ENCODE measurements around the gene BCL3. TPM values are rescaled to one million over a fixed set of nuclear protein-coding genes. Genes with fewer than 3 reads are reported as not detected.
"Not testable (repeated sequence)": the region's sequence is repeated elsewhere in the genome, so short reads cannot be mapped to it uniquely, and the experiment has no call there.

Gene BCL3
- total RNA-seq, 1 donor from 2014 or later, result 14.6 TPM

DNA sequence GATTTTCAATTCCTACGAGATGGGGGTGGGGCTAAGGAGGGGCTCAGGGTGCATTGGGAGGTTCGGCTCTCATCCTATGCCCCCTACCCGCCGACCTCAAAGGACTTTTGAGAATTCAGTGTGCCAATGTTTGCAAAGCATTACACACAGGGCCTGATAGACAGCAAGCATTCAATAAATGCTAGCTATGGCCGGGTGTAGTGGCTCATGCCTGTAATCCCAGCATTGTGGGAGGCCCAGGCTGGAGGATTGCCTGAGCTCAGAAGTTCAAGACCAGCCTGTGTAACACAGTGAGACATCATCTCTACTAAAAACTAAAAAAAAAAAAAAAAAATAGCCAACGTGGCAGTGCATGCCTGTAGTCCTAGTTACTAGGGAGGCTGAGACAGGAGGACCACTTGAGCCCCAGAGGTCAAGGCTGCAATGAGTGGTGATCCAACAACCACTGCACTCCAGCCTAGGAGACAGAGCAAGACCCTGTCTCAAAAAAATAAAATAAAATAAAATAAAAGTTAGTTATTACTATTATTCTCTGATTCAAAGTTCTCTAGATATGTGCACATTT is 27.2 kb downstream of the BCL3 start:
- ATAC-seq (ENCODE audit: poor library complexity), result no peak
- intact Hi-C loops (cut with DNase I), result no loop called here
- no peak for DNase-seq

DNA sequence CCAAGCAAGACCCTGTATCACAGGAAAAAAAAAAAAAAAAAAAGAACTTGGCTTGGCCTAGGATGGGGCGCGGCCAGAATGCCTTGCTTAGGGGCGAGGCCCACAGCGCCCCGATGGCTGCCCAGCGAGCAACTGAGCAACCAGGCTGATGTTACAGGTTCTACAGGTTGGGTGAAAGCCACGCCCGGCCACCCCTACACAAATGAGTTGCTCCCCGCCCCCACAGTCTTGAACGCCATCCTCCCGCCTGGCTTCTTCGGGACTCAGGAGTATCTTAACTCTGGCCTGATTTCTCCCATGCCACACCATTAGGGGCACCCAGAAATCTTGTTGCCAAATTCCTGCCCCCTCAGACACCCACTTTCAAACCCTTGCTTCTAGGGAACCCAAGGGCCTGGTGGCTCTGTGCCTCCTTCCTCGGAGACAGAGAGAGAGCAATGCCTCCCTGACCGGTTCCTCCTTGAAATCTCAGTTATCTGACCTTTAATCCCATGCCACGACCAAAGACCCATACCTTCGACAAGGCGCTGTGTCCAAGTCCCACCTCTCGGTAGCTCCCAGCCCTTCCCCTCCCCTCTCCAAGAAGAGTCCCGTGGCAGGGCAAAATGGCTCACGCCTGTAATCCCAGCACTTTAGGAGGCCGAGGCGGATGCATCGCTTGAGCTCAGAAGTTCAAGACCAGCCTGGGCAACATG is 28.0 kb downstream of the BCL3 start:
- intact Hi-C loops (cut with DNase I), result no loop called here
- ATAC-seq (ENCODE audit: poor library complexity) (no peak), DNase-seq (no peak)

DNA sequence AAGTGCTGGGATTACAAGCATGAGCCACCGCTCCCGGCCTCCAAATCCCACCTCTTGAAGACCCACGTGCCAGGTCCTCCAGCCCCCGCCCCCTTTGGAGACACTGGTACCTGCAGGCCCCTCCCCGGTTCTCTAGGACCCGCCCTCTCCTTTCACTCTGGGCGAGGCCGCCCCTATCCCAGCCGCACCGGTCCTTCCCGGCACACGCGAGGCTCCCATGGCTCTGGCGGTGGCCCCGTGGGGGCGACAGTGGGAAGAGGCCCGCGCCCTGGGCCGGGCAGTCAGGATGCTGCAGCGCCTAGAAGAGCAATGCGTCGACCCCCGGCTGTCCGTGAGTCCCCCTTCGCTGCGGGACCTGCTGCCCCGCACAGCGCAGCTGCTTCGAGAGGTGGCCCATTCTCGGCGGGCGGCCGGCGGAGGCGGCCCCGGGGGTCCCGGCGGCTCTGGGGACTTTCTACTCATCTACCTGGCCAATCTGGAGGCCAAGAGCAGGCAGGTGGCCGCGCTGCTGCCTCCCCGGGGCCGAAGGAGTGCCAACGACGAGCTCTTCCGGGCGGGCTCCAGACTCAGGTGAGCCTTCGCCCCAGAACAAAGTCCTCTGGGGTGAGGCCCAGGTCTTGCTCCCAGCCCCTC is 29.3 kb downstream of the BCL3 start, which contains the start of gene CBLC:
Gene CBLC, plus strand, starts transcription at position 176 of the 633 bp plus-strand sequence. Its CDS starts 42 bp downstream, at position 218.
- ATAC-seq (ENCODE audit: poor library complexity) (peak; percentile 51), DNase-seq (no peak)
- intact Hi-C loops (cut with DNase I), result no loop called here

DNA sequence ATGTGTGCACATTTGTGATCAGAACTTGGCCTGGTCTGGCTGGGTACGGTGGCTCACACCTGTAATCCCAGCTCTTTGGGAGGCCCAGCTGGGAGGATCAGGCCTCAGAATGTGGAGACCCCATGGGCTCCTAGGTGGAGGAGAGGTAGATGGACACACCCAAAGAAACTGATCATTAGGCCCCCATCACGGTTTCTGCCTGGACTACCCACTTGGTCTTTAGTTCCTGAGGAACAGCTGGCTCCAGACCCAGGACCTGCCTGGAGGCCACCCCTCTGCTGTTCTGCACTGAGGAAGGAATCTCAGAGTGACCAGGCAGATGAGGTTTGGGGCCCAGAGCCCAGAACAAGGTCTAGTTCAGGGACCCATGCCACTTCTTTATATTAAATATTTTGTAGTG is 30.6 kb downstream of the BCL3 start:
- intact Hi-C loops (cut with DNase I), result no loop called here
- DNase-seq, result no peak
- no peak for ATAC-seq (ENCODE audit: poor library complexity)

- DNase-seq; intact Hi-C loops (cut with DNase I); ATAC-seq (ENCODE audit: poor library complexity): not testable (repeated sequence)
Measured at GRCh38 chr19:44781694-44782093, 33.2 kb downstream of the BCL3 start.

- ATAC-seq (ENCODE audit: poor library complexity) (no peak), DNase-seq (no peak)
- intact Hi-C loops (cut with DNase I), result no loop called here
Measured at GRCh38 chr19:44782729-44783128, 34.2 kb downstream of the BCL3 start.

DNA sequence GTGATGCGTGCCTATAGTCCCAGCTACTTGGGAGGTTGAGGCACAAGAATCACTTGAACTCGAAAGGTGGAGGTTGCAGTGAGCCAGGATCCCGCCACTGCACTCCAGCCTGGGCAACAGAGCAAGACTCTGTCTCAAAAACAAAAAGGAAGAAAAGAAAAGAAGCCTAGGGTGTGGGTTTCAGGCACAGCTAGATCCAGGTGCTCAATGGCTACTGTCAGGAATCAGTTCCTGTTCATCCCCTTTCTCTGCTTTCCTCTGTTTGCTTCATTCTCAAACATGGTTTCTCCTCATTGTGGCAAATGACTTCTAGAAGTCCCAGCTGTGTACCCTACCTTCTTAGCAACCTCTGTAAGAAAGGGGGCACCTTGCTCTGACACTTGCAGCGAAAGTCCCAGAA is 35.0 kb downstream of the BCL3 start:
- no peak for ATAC-seq (ENCODE audit: poor library complexity)
- no peak for DNase-seq
- intact Hi-C loops (cut with DNase I), result no loop called here

GRCh38 chr19:44785271-44785670 is 36.8 kb downstream of the BCL3 start:
- intact Hi-C loops (cut with DNase I), result no loop called here
- ATAC-seq (ENCODE audit: poor library complexity) (no peak), DNase-seq (no peak)

- intact Hi-C loops (cut with DNase I), result no loop called here
- DNase-seq, result no peak
- ATAC-seq (ENCODE audit: poor library complexity), result no peak
Measured at GRCh38 chr19:44785993-44786392, 37.5 kb downstream of the BCL3 start.

DNA sequence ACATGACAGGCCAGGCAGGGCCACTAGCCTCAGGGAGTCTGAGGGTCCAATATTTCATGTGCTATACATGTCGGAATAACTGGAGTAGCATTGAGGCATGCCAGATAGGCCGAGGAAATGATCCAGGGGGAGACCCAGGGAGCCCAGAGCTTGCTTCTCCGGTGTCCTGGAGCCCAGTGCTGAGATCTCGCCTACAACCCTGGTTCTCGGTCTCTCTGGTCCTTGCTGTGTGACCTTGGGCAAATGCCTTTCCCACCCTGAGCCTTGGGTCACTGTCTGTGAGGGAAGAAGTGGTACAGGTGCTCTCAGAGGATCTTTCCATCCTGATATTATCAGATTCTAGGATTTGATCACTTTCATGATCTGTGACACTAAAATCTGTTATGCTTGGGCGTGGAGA is 40.5 kb downstream of the BCL3 start:
- intact Hi-C loops (cut with DNase I), result no loop called here
- no peak for ATAC-seq (ENCODE audit: poor library complexity)
- DNase-seq, result no peak

GRCh38 chr19:44789943-44790483 is 41.5 kb downstream of the BCL3 start:
- no peak for DNase-seq
- ATAC-seq (ENCODE audit: poor library complexity), result no peak
- intact Hi-C loops (cut with DNase I), result no loop called here

DNA sequence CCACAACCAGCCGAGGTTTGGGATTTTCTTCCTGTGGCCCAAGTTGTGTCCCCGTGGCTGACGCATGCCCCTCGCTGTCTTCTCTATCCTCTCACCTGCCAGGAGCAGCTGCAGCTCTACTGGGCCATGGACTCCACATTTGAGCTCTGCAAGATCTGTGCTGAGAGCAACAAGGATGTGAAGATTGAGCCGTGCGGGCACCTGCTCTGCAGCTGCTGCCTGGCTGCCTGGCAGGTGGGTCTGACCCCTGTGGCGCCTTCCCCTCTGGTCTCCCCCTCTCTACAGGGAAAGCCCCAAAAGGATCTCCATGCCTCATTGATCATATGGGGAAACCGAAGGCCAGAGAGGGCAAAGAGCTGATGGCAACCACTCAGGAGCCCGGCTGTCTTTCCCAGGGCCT is 43.8 kb downstream of the BCL3 start:
- DNase-seq (no peak), ATAC-seq (ENCODE audit: poor library complexity) (no peak)
- intact Hi-C loops (cut with DNase I), result no loop called here

DNA sequence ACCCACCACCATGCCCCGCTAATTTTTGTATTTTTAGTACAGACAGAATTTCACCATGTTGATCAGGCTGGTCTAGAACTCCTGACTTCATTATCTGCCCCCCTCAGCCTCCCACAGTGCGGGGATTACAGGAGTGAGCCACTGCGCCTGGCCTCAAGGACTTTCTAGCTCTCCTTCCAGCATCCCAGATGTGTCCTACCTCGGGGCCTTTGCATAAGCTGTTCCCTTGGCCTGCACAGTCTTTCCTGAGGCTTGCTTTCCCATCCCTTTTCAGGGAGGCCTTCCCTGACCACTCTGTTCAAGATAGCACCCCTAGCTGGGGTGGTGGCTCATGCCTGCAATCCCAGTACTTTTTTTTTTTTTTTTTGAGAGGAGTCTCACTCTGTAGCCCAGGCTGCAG is 46.1 kb downstream of the BCL3 start:
- intact Hi-C loops (cut with DNase I), result no loop called here
- ATAC-seq (ENCODE audit: poor library complexity) (no peak), DNase-seq (no peak)

GRCh38 chr19:44795398-44795987 is 47.0 kb downstream of the BCL3 start:
- intact Hi-C loops (cut with DNase I), result no loop called here
- no peak for DNase-seq
- no peak for ATAC-seq (ENCODE audit: poor library complexity)

GRCh38 chr19:44796701-44797115 is 48.2 kb downstream of the BCL3 start:
- intact Hi-C loops (cut with DNase I), result no loop called here
- DNase-seq, result peak; percentile 62
- ATAC-seq (ENCODE audit: poor library complexity), result peak; percentile 88

- intact Hi-C loops (cut with DNase I), result loop anchor here (5.0 kb wide), 1 partner anchor 43 kb away; no protein-coding TSS in a partner anchor
- no peak for DNase-seq
- ATAC-seq (ENCODE audit: poor library complexity), result no peak
Measured at GRCh38 chr19:44799627-44800346, 51.3 kb downstream of the BCL3 start.

- ATAC-seq (ENCODE audit: poor library complexity) (peak; percentile 92), DNase-seq (peak; percentile 91)
- intact Hi-C loops (cut with DNase I), result loop anchor here (5.0 kb wide), 1 partner anchor 42 kb away; no protein-coding TSS in a partner anchor
Measured at GRCh38 chr19:44800461-44800860, 52.0 kb downstream of the BCL3 start.

Measured in Right ventricle myocardium superior (tissue), 1 donor.